NCI-H2227 (cell line): ENCODE data around the gene CEP131.

Experiments
- DNase-seq: peaks from one replicate; lab custom pipeline; 2025; ENCODE audit not compliant: unreplicated experiment; lab: John Stamatoyannopoulos, UW

CEP131 gene

GRCh38 chr17:81170727-81171494 is 51.9 kb downstream of the CEP131 start:
- no peak for DNase-seq

GRCh38 chr17:81169870-81170309 is 52.9 kb downstream of the CEP131 start:
- DNase-seq, result no peak

- DNase-seq, result no peak
These were observed 55.1 kb downstream of the CEP131 start for GRCh38 chr17:81167638-81168037.

GRCh38 chr17:81167194-81167524 is 55.6 kb downstream of the CEP131 start:
- no peak for DNase-seq

DNA sequence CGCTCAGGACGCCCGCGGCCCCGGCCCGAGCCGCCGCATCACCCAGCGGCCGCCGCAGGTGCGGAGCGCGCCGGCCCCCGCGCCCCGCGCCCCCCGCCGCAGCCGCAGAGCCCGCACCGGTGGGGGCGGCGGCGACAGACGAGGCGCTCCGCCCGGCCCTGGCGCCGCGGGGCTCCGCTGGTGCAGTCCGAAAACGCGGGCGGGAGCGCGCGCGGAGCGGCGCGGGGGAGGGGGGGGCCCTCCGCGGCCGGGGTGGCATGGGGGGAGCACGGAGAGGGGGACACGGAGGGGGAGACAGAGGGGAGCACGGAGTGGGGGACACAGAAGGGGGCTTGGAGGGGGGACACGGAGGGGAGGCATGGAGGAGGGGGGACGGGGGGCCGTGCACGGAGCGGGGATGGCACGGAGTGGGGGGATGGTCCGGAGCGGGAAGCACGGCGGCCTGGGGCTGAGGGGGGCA is 56.7 kb downstream of the CEP131 start, which contains the start of gene AATK:
Gene AATK (minus strand): TSS at position 189 of the 460 bp plus-strand sequence. CDS start 229 bp downstream, outside the sequence.
- DNase-seq, result peak; percentile 59

DNA sequence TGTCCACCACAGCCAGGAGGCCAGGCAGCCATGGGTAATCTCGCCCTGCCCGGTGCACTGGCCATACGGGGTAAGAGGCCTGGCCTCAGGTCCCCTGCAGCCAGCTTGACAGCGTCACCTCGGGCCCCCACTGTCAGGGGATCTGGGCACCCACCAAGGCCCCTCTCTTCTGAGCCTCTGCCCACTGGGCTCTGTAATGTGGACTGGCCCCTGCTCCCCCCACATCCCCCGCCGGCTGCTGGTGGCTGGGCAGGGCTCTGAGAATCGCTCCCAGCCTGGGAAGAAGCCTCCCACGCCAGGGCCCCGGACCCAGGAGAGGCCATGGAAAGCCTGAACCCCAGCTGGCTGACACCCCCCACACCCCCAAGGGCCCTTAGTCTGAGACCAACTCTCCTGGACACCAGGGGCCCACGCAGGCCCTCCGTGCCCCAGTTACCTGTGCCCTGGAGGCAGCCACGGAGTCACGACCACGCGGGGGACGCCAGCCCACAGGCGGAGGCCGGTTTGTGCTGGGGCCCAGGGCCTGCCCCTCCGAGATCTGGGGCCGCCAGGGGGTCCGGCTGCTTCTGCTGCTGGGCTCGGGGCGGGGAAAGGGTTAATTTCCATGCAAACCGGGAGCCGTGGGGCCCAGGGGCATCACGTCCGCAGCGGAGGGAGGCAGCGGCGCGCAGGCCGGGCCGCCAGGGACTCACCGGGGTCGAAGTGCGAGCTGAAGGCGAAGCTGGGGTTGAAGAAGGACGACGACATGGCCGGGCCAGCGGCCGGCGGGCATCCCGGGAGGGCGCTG is 57.3 kb downstream of the CEP131 start, which contains the start of gene PVALEF:
Gene PVALEF (plus strand): TSS at position 262 of the 787 bp plus-strand sequence. CDS start 15,720 bp downstream, outside the sequence.
- peak; percentile 64 for DNase-seq

DNA sequence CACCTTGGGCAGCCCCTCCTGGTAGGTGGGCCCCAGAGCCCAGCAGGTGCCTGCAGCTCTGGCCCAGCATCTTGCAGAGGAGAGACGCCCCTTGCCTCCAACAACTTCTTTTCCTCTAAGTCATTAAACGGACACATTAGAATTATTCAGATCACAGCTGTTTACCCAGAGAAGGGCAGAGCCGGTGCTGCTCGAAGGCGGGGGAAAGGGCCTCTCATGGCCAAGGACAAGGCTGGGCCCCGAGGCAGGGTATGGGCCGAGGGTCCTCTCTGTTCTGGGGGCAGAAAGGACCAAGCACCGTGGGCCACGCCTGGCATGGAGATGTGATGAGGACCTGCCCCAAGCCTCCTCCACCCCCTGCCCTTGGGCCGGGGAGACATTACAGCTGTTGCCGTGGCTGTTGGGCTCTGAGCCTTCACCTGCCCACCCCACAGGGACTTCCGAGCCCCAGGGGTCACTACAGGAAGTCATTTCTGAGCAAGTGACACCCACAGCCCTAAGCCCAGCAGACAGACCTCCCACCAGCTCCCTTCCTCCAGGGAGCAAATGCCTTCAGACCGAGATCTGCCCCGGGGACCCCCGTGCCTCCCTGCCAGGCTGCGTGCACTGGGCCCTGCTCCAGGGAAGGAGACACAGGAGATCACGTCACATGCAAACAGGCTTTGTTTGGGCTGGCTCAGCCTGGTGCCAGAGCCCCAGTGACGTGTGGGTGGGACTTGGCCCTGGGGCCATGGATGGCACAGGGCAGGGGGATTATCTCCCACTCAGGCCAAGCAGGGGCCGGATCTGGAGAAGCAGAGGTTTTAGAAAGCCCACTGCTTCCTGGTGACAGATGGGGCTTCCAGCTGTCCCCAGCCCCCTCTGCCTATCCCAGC is 58.2 kb downstream of the CEP131 start:
- DNase-seq, result no peak

GRCh38 chr17:81163703-81164370 is 58.9 kb downstream of the CEP131 start:
- DNase-seq, result no peak

DNA sequence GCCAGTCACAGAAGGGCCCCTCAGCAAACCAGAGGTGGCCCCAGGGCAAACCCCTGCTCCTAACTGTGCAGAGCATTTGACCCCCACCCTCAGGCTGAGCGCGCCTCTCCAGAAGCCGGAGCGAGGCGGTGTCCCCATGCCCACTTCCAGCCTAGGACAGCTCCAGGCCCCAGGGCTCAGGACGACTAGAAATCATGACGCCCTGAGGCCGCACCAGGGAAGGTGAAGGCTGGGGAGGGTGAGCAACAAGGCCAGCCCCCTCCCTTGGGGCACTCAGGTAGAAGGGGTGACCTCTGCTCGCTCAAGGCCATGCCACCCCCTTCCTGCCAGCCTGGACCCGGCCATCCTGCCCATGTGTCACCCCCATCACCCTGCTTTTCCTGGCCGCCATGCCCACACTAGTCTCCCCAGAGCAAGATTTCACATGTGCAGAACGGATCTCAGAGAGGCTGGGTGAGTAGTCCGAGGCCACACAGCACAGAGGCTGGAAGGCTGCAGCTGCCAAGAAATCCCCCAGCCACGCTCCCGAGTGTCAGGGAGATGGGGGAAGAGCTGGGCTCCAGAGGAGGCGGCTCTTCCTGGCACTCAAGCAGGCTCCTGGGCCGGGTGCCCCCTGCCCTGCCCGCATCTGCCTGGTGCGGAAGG is 59.6 kb downstream of the CEP131 start:
- no peak for DNase-seq

GRCh38 chr17:81162491-81162890 is 60.3 kb downstream of the CEP131 start:
- DNase-seq, result no peak

DNA sequence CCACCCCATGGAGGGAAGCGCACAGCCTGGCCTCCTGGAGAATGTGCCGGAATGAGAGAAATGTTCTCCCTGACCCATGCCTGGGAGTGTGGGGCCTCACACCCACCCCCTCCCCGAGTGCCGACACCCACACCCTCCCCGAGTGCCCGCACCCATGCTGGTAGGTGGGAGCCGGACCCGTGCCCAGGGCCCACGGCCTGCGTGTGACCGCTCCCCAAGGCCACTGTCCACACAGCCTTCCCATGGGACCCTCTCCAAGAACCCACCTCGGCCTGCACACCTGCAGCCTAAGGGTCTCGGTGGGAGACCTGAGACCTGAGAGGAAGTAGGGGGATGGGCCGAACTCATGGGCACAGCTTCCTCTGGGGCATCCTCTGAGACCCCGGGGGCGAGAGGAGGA is 60.8 kb downstream of the CEP131 start:
- no peak for DNase-seq

DNA sequence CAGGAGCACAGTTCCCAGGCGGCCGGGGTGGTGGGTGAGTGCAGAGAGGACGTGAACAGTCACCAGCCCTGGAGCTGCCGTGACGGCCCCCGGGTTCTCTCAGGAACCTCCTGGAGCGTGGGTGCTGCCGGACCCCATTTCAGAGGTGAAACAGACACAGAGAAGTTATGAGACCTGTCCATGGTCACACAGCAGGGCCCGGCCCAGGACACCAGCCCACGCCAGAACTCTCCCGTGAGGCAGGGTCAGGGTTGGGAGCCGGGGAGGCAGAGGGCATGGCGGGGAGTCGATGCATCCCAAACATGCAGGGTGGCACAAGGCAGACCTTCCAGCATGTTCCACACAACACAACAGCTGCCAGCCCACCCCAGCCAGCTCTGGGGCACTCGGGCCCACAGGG is 61.2 kb downstream of the CEP131 start:
- no peak for DNase-seq

DNA sequence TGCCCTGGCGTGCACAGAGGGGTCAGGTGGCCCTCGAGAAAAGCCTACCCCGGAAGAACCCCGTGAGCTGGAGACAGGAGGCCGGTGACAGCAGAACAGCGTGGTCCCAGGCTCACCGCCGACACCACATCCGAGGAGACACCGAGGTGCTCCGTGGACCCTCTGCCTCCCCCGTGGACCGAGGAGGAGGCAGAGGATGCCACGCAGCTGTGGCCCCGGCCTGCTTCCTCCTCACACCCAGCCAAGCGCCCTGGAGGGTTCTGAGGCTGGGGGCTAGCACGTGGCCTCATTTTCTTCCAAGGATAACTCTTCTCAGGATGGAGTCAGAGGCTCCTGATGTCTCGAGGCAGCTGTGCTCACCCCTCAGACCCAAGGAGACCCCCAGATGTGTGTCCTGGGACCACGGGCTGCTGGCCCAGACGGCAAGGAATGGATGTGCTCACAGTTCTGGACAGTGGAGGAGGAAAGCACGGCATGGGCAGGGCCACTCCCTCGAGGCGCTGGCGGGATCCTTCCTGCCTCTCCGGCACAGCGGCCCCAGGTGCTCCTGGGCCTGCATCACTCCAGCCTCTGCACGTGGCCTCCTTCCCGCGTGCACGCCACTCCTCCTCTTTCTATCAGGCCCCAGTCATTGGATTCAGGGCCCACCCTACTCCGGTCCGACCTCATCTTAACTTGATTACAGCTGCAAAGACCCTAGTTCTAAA is 61.9 kb downstream of the CEP131 start:
- DNase-seq, result no peak

- DNase-seq, result no peak
These were observed 62.5 kb downstream of the CEP131 start for GRCh38 chr17:81160306-81160705.

DNA sequence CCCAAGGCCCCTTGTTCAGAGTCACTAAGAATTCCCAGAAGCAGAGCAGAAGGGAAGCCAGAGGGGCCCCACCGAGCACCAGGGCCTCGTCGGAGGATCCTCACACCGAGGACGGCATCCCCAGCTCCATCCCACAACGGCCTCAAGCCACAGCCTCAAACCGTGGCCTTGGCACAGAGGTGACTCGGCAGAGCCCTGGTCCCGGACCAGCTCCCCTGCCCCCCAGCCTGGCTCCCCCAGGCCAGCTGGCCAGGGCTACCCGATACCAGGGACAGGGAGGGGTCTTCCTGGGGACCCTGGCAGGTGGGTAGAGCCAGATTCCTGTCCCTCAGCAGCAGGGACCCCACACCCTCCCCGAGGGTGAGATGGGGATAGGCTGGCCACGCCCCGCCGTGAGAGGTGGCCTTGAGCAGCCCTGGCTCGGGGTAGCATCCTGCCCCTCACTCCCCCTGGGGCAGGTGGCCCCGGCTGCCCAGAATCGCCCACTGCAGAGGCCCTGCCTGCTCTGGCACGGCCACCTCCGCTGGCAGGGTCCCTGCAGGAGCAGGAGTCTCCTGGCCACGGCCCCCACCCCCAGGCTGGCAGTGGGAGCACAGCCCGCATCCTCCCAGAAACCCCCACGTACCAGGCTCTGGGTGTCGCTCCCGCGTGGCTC is 63.0 kb downstream of the CEP131 start:
- DNase-seq, result no peak

DNA sequence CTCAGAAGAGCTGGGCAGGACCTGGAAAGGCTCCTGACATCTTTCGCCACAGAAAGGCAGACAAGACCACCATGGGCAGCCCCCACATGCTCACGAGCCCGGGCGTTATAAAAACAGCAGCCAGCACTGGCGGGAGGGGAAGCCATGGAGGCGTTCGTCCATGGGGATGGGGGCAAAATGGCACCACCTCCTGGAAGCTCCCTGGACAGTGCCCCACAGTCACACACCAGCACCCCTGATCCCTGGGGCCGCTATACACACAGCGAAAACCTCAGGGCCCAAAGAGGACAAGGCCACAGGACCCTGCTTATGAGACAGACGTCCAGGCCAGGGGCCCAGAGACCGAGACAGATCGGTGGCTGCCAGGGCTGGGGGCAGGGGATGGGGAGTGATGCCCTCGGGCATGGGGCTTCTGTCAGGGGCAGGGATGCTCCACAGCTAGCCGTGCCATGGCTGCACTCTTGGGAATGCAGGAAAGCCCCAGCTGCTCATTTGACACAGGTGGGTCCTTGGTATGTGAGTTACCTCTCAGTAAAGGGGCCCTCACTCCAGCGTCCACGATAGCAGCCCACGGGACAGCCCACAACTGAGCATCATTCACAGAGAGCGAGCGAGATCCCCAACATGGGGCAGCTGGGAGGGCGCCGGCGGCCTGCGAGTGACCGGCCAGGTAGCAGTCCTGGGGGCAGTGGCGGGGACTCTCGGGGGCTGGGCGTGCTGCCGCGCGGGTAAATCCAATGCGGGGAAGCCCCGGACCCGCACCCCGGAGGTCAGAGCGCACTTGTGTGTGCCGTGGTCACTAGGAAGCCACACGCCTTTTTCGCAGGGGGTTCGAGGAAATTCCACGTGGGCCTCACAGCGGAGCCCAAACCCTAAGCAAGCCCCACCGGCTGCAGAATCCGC is 63.8 kb downstream of the CEP131 start:
- no peak for DNase-seq

GRCh38 chr17:81157848-81158687 is 64.7 kb downstream of the CEP131 start:
- DNase-seq, result no peak
